GM18520 (cell line): ENCODE results near the gene C4orf50.

Source experiments
- ATAC-seq: cut with Tn5 transposase; IDR thresholded peaks from one replicate; pipeline ENCODE4 v1.9.1; 2021; ENCODE audit not compliant: unreplicated experiment

The C4orf50 gene

GRCh38 chr4:6018331-6018730, at the start of gene C4orf50:
Gene C4orf50, minus strand, starts transcription at chr4:6018431.
- ATAC-seq: no peak

- no peak for ATAC-seq
Observed at GRCh38 chr4:6065934-6066590, 47.8 kb upstream of the C4orf50 start.

- ATAC-seq: no peak
Observed at GRCh38 chr4:6065166-6065565, 46.9 kb upstream of the C4orf50 start.

- no peak for ATAC-seq
Observed at GRCh38 chr4:6064383-6064782, 46.2 kb upstream of the C4orf50 start.

- ATAC-seq: no peak
Observed at GRCh38 chr4:6063684-6064083, 45.5 kb upstream of the C4orf50 start.

GRCh38 chr4:6062133-6062532, 43.9 kb upstream of the C4orf50 start:
- ATAC-seq: no peak

GRCh38 chr4:6059375-6059805, 41.2 kb upstream of the C4orf50 start:
- no peak for ATAC-seq

- no peak for ATAC-seq
Observed at GRCh38 chr4:6058531-6059374, 40.5 kb upstream of the C4orf50 start.

- ATAC-seq: no peak
Observed at GRCh38 chr4:6056976-6057766, 38.9 kb upstream of the C4orf50 start.

- no peak for ATAC-seq
Observed at GRCh38 chr4:6055436-6055835, 37.2 kb upstream of the C4orf50 start.

GRCh38 chr4:6055030-6055429, 36.8 kb upstream of the C4orf50 start:
- ATAC-seq: no peak

- no peak for ATAC-seq
Observed at GRCh38 chr4:6054162-6054922, 36.1 kb upstream of the C4orf50 start.

- ATAC-seq: no peak
Observed at GRCh38 chr4:6052679-6053078, 34.4 kb upstream of the C4orf50 start.

- no peak for ATAC-seq
Observed at GRCh38 chr4:6050551-6050950, 32.3 kb upstream of the C4orf50 start.

- ATAC-seq: no peak
Observed at GRCh38 chr4:6049985-6050384, 31.8 kb upstream of the C4orf50 start.

- ATAC-seq: no peak
Observed at GRCh38 chr4:6049278-6049677, 31.0 kb upstream of the C4orf50 start.

GRCh38 chr4:6048537-6048936, 30.3 kb upstream of the C4orf50 start:
- ATAC-seq: no peak

- no peak for ATAC-seq
Observed at GRCh38 chr4:6047130-6047673, 29.0 kb upstream of the C4orf50 start.

GRCh38 chr4:6046526-6047129, 28.4 kb upstream of the C4orf50 start:
- ATAC-seq: no peak

GRCh38 chr4:6044805-6045204, 26.6 kb upstream of the C4orf50 start:
- ATAC-seq: no peak
